Vagina (tissue), 2 donors: ENCODE results near the gene C19orf53.

Experiments
- CTCF ChIP-seq, 3 experiments: fragments of 450-650 bp in 2 of 3; fragments of 200-600 bp in 1 of 3; sonication (generic) in 1 of 3; IDR thresholded peaks; one replicate each; pipeline ENCODE4 v1.5.1; 2017 to 2019; ENCODE audit warnings: antibody characterized with exemption in 3 of 3, mild to moderate bottlenecking in 2 of 3, moderate library complexity in 2 of 3
- POLR2A ChIP-seq, 2 donors: fragments of 450-650 bp; IDR thresholded peaks; one replicate each; pipeline ENCODE4 v1.6.1; 2017; ENCODE audit warnings: antibody characterized with exemption in 2 of 2, mild to moderate bottlenecking in 2 of 2, moderate library complexity in 2 of 2
- POLR2AphosphoS5 ChIP-seq, 2 donors: sonication (generic); formaldehyde crosslinking; IDR thresholded peaks; one replicate each; pipeline ENCODE4 v1.9.0; 2017; ENCODE audit warnings: antibody characterized with exemption in 2 of 2, mild to moderate bottlenecking in 2 of 2, low read depth in 1 of 2; ENCODE audit not compliant: insufficient read depth in 1 of 2

GRCh38 chr19:13804830-13805683 is 30.8 kb downstream of the C19orf53 start:
- TF ChIP-seq POLR2AphosphoS5 (IDR thresholded peaks at IDR 0.05; ENCODE audit: insufficient read depth in 1 of 2, low read depth in 1 of 2) (peak in 1 of 2 donors; percentile 14), CTCF (IDR thresholded peaks at IDR 0.05) (peak in 1 of 3 experiments; percentile 30), POLR2A (IDR thresholded peaks at IDR 0.05) (no peak)
